Measurements from ENCODE around the gene PITPNM3. TPM values are rescaled to one million over a fixed set of nuclear protein-coding genes. Genes with fewer than 3 reads are reported as not detected.
"Not testable (repeated sequence)": the region's sequence is repeated elsewhere in the genome, so short reads cannot be mapped to it uniquely, and the experiment has no call there.

The PITPNM3 gene
- total RNA-seq, 1 donor from 2014 or later, result 1.4 TPM

DNA sequence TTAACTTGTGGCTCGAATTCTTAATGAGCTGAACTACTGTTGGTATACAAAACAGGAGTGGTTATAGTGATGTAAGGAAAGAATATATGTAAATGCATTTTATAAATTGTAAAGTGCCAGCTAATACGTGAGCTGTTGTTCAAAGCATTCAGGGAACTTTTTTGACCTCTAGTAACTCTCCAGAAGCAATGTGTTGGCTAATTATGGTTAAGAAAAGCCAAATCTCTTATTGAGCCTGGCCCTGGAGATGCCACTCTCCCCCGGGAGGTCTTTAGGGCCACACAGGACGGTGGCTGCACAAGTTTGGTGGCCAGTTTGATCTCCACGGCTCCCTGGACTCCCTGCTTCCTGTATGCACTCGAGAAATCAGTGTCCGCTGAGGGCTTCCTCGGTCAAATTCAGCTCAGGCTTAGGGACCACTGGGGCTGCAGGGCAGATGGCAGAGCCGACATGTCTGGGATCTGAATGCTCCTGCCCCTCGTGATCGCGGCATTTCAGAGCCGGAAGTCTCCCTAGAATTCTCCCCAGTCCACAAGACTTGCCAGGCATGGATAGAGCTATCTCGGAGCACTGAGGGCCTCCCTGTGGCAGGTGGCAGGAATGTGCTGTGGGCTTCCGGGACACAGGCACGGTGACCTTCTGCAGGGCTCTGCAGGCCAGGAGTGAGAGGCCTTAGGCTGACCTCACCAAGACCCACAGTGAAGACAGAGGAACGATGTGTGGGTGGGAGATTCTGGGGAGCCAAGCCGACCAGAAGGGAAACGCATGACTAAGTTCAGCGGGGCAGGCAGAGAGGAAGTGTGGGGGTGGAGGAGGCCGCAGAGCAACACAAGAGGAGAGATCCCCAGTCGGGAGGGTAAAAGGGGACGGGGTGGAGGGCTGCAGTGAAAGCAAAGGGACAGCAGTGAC, 18.6 kb upstream of the PITPNM3 start:
- no peak overlapping the region for H3K27ac Mint-ChIP-seq (ENCODE audit: unreplicated experiment)
- no peaks in the 10 kb centered on the region for H3K27me3 Mint-ChIP-seq (ENCODE audit: unreplicated experiment)
- peaks cover 18% of the 10 kb centered on the region for H3K4me1 Mint-ChIP-seq (ENCODE audit: low read depth, unreplicated experiment)
- peaks cover 6% of the 10 kb centered on the region for H3K9me3 Mint-ChIP-seq (ENCODE audit: unreplicated experiment)
- no peak overlapping the region for H3K4me3 Mint-ChIP-seq (ENCODE audit: unreplicated experiment)
- TF ChIP-seq, protein P1, sequence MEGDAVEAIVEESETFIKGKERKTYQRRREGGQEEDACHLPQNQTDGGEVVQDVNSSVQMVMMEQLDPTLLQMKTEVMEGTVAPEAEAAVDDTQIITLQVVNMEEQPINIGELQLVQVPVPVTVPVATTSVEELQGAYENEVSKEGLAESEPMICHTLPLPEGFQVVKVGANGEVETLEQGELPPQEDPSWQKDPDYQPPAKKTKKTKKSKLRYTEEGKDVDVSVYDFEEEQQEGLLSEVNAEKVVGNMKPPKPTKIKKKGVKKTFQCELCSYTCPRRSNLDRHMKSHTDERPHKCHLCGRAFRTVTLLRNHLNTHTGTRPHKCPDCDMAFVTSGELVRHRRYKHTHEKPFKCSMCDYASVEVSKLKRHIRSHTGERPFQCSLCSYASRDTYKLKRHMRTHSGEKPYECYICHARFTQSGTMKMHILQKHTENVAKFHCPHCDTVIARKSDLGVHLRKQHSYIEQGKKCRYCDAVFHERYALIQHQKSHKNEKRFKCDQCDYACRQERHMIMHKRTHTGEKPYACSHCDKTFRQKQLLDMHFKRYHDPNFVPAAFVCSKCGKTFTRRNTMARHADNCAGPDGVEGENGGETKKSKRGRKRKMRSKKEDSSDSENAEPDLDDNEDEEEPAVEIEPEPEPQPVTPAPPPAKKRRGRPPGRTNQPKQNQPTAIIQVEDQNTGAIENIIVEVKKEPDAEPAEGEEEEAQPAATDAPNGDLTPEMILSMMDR (IDR thresholded peaks at IDR 0.05; ENCODE audit: partially characterized antibody, unreplicated experiment), result no peak
- H3K36me3 Mint-ChIP-seq (ENCODE audit: unreplicated experiment), result peaks cover 4% of the 10 kb centered on the region
- no peak for DNase-seq

DNA sequence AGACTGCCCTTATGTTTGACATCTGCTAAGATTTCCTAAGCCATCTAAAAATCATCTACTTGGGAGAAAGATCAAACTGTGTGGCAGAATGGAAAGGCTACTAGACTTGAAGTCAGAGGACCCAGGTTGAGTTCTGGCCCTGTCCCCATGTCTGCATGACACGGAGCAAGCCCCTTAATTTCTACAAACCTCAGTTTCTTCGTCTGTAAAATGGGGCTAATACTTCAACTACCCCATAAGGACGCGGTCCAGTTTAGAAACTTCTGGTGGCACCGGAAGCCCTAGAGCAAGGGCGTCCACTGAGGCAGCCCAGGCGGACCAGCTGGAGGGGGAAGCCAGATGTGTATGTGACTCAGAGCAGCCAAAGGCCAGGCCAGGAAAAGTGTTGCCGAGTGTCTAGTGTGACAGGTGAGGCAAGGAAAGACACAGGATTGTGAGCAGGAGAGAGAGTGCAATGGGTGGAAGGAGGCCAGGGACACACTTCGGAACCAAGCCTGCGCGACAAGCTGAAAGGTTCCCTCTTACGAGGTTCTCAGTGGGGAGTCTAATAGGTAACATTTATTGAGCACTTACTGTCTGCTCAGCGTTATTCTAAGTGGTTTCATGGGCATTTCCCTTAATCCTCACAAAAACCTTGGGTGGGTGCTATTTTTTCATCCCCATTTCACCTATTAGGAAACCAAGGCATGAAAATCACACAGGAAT, 17.8 kb upstream of the PITPNM3 start:
- H3K9me3 Mint-ChIP-seq (ENCODE audit: unreplicated experiment), result peaks cover 6% of the 10 kb centered on the region
- H3K4me1 Mint-ChIP-seq (ENCODE audit: low read depth, unreplicated experiment), result peaks cover 20% of the 10 kb centered on the region
- no peaks in the 10 kb centered on the region for H3K27me3 Mint-ChIP-seq (ENCODE audit: unreplicated experiment)
- H3K4me3 Mint-ChIP-seq (ENCODE audit: unreplicated experiment), result no peak overlapping the region
- H3K36me3 Mint-ChIP-seq (ENCODE audit: unreplicated experiment), result peaks cover 4% of the 10 kb centered on the region
- TF ChIP-seq, protein P1 (IDR thresholded peaks at IDR 0.05; ENCODE audit: partially characterized antibody, unreplicated experiment), result no peak
- no peak overlapping the region for H3K27ac Mint-ChIP-seq (ENCODE audit: unreplicated experiment)
- DNase-seq, result no peak

DNA sequence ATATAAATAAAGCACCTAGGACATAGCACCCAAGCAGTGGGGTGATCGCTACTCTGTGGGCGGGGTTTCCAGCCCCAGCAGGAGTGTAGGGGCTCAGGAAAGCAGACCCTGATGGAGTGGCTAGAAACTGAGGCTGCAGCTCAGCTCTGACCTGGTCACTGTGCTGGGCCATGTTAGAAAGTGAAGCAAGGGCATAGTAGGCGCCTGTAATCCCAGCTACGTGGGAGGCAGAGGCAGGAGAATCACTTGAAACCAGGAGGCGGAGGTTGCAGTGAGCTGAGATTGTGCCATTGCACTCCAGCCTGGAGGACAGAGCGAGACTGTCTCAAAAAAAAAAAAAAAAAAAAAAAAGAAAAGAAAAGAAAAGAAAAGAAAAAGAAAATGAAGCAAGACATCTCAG, 17.1 kb upstream of the PITPNM3 start:
- H3K36me3 Mint-ChIP-seq (ENCODE audit: unreplicated experiment); H3K27ac Mint-ChIP-seq (ENCODE audit: unreplicated experiment); H3K9me3 Mint-ChIP-seq (ENCODE audit: unreplicated experiment); DNase-seq; H3K27me3 Mint-ChIP-seq (ENCODE audit: unreplicated experiment); H3K4me3 Mint-ChIP-seq (ENCODE audit: unreplicated experiment): not testable (repeated sequence)
- peaks cover 17% of the 10 kb centered on the region for H3K4me1 Mint-ChIP-seq (ENCODE audit: low read depth, unreplicated experiment)

DNA sequence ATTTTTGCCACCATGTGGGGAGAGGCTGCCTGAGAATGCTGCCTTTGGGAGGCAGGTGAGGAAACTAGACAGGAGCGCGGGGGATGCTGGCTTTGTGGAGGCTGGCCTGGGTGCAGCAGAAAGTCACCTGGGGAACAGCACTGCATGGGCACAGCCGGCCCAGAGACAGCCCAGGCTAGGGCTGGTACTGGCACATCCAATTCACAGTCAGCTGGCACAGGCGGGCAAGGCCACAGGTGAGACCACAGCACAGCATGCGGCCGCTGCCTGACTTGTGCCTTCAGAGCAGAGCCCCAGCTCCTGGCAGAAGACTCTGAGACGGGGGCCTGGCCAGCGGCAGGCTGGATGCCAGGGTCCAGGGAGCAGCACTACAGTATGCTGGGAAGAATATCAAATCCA, 16.6 kb upstream of the PITPNM3 start:
- no peak for DNase-seq
- TF ChIP-seq, protein P1 (IDR thresholded peaks at IDR 0.05; ENCODE audit: partially characterized antibody, unreplicated experiment), result no peak
- Mint-ChIP-seq H3K36me3 (ENCODE audit: unreplicated experiment) (peaks cover 4% of the 10 kb centered on the region), H3K27me3 (ENCODE audit: unreplicated experiment) (no peaks in the 10 kb centered on the region), H3K4me3 (ENCODE audit: unreplicated experiment) (no peak overlapping the region), H3K27ac (ENCODE audit: unreplicated experiment) (no peak overlapping the region), H3K4me1 (ENCODE audit: low read depth, unreplicated experiment) (peaks cover 19% of the 10 kb centered on the region), H3K9me3 (ENCODE audit: unreplicated experiment) (peaks cover 6% of the 10 kb centered on the region)

DNA sequence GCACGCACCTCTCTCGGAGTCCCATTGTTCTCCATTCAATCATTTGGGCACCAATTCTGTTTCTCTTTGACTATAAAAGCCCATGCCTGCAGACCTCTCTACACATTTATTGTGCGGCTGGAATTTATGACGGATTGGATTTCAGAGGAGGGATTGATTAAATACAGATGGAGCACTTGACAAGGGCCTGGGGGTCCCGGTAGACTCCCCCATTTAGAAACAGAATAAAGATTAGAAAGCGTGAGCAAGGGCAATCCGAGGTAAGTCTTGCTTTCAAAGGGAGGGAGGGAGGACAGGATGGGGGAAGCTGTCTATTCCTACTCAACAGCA, 15.1 kb upstream of the PITPNM3 start:
- no peak overlapping the region for H3K4me3 Mint-ChIP-seq (ENCODE audit: unreplicated experiment)
- H3K36me3 Mint-ChIP-seq (ENCODE audit: unreplicated experiment), result peaks cover 4% of the 10 kb centered on the region
- H3K9me3 Mint-ChIP-seq (ENCODE audit: unreplicated experiment), result peaks cover 3% of the 10 kb centered on the region
- H3K4me1 Mint-ChIP-seq (ENCODE audit: low read depth, unreplicated experiment), result peaks cover 22% of the 10 kb centered on the region
- no peak overlapping the region for H3K27ac Mint-ChIP-seq (ENCODE audit: unreplicated experiment)
- peaks cover 3% of the 10 kb centered on the region for H3K27me3 Mint-ChIP-seq (ENCODE audit: unreplicated experiment)
- no peak for DNase-seq
- TF ChIP-seq, protein P1 (IDR thresholded peaks at IDR 0.05; ENCODE audit: partially characterized antibody, unreplicated experiment), result no peak
